Caco-2 (cell line): ENCODE results near the gene ANAPC2. TPM values are rescaled to one million over a fixed set of nuclear protein-coding genes. Genes with fewer than 3 reads are reported as not detected.

ENCODE experiments used
- BruUV-seq: library from RNA; stranded (reverse); fragments of 400-500 nt; replicated peaks from 2 replicates; lab custom pipeline; 2021; lab: Mats Ljungman, UMichigan
- CTCF ChIA-PET: fragments of 300-600 bp; sonication (Branson Sonifier 250); formaldehyde crosslinking; loops from one replicate; lab custom pipeline; 2022; ENCODE audit warnings: antibody characterized with exemption; lab: Charles Lee
- POLR2A ChIA-PET: fragments of 300-600 bp; sonication (Branson Sonifier 250); formaldehyde crosslinking; loops from one replicate; lab custom pipeline; 2022; ENCODE audit warnings: antibody characterized with exemption; lab: Charles Lee
- DNase-seq, 2 experiments: peaks; one replicate each; pipeline versions ENCODE4 v3.0.0 to v3.0.0-alpha.2; 2020 to 2022
- H3K27me3 ChIP-seq: replicated peaks from 2 replicates; pipeline ENCODE4 v1.6.0; 2011; ENCODE audit warnings: low read length; ENCODE audit not compliant: control insufficient read depth, insufficient read depth
- H3K36me3 ChIP-seq: 2 replicates; pipeline ENCODE4 v1.5.1; 2011; ENCODE audit warnings: low read length; ENCODE audit not compliant: control insufficient read depth, insufficient read depth
- H3K4me1 ChIP-seq: fragments of 250-450 bp; sonication (Bioruptor Pico); 2 replicates; pipeline ENCODE4 v1.5.1; 2020; ENCODE audit warnings: mild to moderate bottlenecking
- H3K4me3 ChIP-seq: 2 replicates; pipeline ENCODE4 v1.5.1; 2011; ENCODE audit warnings: low read depth, mild to moderate bottlenecking, control low read depth, low read length
- H3K9me3 ChIP-seq: fragments of 250-450 bp; sonication (Bioruptor Pico); 2 replicates; pipeline ENCODE4 v1.5.1; 2020; ENCODE audit warnings: mild to moderate bottlenecking, moderate library complexity
- H3K27ac Mint-ChIP-seq: one replicate; pipeline ENCODE4 v1.8.0; 2022; ENCODE audit warnings: mixed read lengths; ENCODE audit not compliant: unreplicated experiment
- H3K27me3 Mint-ChIP-seq: one replicate; pipeline ENCODE4 v1.8.0; 2022; ENCODE audit warnings: mixed read lengths; ENCODE audit not compliant: insufficient read depth, unreplicated experiment
- H3K36me3 Mint-ChIP-seq: one replicate; pipeline ENCODE4 v1.8.0; 2022; ENCODE audit warnings: mild to moderate bottlenecking, mixed read lengths; ENCODE audit not compliant: insufficient read depth, unreplicated experiment
- H3K4me1 Mint-ChIP-seq: one replicate; pipeline ENCODE4 v1.8.0; 2022; ENCODE audit warnings: low read depth, mixed read lengths; ENCODE audit not compliant: unreplicated experiment
- H3K4me3 Mint-ChIP-seq: one replicate; pipeline ENCODE4 v1.8.0; 2022; ENCODE audit warnings: mild to moderate bottlenecking, moderate library complexity, mixed read lengths; ENCODE audit not compliant: unreplicated experiment
- H3K9me3 Mint-ChIP-seq: one replicate; pipeline ENCODE4 v1.8.0; 2022; ENCODE audit warnings: mixed read lengths; ENCODE audit not compliant: unreplicated experiment
- intact Hi-C: fragments of 100-400 bp; cut with micrococcal nuclease; formaldehyde crosslinking; loops from one replicate; pipeline ENCODE4 v1.10.0; 2022; ENCODE audit not compliant: unreplicated experiment
- total RNA-seq: library from RNA; stranded (reverse); gene quantifications from 2 replicates; pipeline ENCODE4 v1.2.3, GENCODE V29; 2022
- TF ChIP-seq, protein P1 (sequence below), 2 experiments: fragments of 200-600 bp in 1 of 2; IDR thresholded peaks; 1 replicate in 1 of 2; 2 replicates in 1 of 2; pipeline versions ENCODE4 v1.5.1 to v1.8.0; 2011 to 2022; ENCODE audit warnings: antibody characterized with exemption in 1 of 2, control low read depth in 1 of 2, inconsistent platforms in 1 of 2, low read depth in 1 of 2, low read length in 1 of 2, mild to moderate bottlenecking in 1 of 2, moderate library complexity in 1 of 2; ENCODE audit not compliant: insufficient read depth in 1 of 2, severe bottlenecking in 1 of 2, unreplicated experiment in 1 of 2

The ANAPC2 gene
- total RNA-seq, 1 experiment from 2014 or later: 67.5 TPM

DNA sequence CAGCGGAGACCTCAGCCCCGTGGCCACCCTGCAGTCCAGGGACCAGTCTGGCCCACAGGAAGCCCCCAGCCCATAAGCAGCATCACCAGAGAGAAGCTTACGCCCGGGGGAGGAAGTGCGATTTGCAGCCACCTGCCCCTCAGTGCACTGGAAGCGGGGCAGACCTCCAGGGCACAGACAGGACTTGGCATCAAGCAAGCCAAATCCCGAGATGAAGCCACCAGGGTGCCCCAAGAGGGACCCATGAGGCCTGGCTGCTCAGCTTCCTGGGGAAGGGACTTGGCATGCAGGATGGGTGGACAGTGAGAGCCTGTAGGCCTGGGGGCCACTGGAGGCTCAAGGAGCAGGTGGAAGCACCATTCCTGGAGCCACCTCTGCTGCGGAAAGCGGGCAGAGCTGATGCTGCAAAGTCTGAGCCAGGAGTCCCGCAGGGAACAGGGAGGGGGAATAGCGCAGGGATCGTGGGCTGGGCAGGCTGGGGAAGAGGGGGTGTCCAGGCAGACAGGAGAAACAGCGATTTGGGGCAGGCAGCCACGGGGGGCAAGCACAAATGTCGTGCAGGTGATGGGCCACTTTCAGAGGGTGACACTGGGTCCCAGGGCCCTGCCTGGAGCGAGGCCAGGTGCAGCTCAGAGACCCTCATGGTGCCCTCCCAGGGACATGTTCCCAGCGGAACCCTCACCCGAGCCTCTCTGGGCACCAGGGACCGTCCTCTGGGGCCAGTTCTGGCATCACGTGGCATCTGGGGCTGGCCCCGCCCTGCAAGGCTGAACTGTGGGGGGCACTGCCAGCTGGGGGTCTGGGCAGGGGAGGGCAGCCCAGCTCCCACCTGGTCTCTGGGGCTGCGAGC, 21.8 kb downstream of the ANAPC2 start:
- DNase-seq: no peak
- Mint-ChIP-seq H3K4me3 (peak overlapping the region; percentile 79), H3K4me1 (peaks cover 6% of the 10 kb centered on the region), H3K27ac (no peak overlapping the region), H3K36me3 (no peaks in the 10 kb centered on the region), H3K9me3 (no peaks in the 10 kb centered on the region), H3K27me3 (peaks cover 8% of the 10 kb centered on the region)
- CTCF ChIA-PET: interaction anchor here (0.6 kb wide), 1 partner anchor 111 kb away, joined by 4 read pairs; no protein-coding TSS in a partner anchor
- POLR2A ChIA-PET: no interaction called here
- no peak overlapping the region for H3K4me3 ChIP-seq
- TF ChIP-seq, protein P1, sequence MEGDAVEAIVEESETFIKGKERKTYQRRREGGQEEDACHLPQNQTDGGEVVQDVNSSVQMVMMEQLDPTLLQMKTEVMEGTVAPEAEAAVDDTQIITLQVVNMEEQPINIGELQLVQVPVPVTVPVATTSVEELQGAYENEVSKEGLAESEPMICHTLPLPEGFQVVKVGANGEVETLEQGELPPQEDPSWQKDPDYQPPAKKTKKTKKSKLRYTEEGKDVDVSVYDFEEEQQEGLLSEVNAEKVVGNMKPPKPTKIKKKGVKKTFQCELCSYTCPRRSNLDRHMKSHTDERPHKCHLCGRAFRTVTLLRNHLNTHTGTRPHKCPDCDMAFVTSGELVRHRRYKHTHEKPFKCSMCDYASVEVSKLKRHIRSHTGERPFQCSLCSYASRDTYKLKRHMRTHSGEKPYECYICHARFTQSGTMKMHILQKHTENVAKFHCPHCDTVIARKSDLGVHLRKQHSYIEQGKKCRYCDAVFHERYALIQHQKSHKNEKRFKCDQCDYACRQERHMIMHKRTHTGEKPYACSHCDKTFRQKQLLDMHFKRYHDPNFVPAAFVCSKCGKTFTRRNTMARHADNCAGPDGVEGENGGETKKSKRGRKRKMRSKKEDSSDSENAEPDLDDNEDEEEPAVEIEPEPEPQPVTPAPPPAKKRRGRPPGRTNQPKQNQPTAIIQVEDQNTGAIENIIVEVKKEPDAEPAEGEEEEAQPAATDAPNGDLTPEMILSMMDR (IDR thresholded peaks at IDR 0.05; ENCODE audit: insufficient read depth in 1 of 2, low read depth in 1 of 2, low read length in 1 of 2, severe bottlenecking in 1 of 2, unreplicated experiment in 1 of 2): no peak
- no TSS peak for BruUV-seq
- intact Hi-C loops: loop anchor here (5.0 kb wide), 1 partner anchor 39 kb away; no protein-coding TSS in a partner anchor
- no peaks in the 10 kb centered on the region for H3K36me3 ChIP-seq
- no peaks in the 10 kb centered on the region for H3K9me3 ChIP-seq
- H3K27me3 ChIP-seq: peaks cover 2% of the 10 kb centered on the region; the same call in 1 of the 2 replicates
- H3K4me1 ChIP-seq: peaks cover 13% of the 10 kb centered on the region

DNA sequence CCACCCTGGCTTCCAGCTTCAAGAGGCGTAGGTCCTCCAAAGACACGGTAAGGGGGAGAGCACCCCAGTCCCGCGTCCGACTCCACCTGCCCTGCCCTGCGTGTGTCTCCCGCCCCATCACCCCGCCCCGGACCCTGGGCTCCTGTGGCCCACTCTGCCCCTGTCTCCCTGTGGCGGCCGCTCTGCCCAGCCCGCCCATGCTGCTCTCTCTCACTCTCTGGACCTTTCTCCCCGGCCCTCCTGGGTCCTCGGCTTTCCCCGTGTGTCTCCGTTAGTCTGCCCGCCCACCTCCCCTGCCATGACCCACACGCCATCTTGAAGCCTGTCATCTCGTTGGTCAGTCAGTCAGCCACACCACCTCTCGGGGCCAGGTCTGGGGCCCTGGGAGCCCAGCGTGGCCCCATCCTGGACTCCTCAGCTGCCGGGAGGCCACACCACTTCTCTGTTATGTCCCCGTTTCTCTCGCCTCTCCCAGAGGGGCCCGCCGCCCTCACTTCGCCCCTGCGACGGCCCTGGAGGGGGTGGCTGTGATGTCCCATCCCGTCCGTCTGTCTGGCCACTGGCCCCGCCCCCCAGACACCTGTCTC, 23.0 kb downstream of the ANAPC2 start:
- Mint-ChIP-seq H3K9me3 (no peaks in the 10 kb centered on the region), H3K27me3 (peaks cover 8% of the 10 kb centered on the region), H3K4me1 (peaks cover 6% of the 10 kb centered on the region), H3K27ac (no peak overlapping the region), H3K36me3 (no peaks in the 10 kb centered on the region), H3K4me3 (no peak overlapping the region)
- ChIA-PET POLR2A (no interaction called here), CTCF (no interaction called here)
- H3K27me3 ChIP-seq: peaks cover 2% of the 10 kb centered on the region; the same call in 1 of the 2 replicates
- H3K4me3 ChIP-seq: no peak overlapping the region
- no TSS peak for BruUV-seq
- TF ChIP-seq, protein P1 (IDR thresholded peaks at IDR 0.05; ENCODE audit: insufficient read depth in 1 of 2, low read depth in 1 of 2, low read length in 1 of 2, severe bottlenecking in 1 of 2, unreplicated experiment in 1 of 2): no peak
- intact Hi-C loops: loop anchor here (5.0 kb wide), 1 partner anchor 38 kb away; no protein-coding TSS in a partner anchor
- no peak for DNase-seq
- peaks cover 13% of the 10 kb centered on the region for H3K4me1 ChIP-seq
- H3K9me3 ChIP-seq: no peaks in the 10 kb centered on the region
- no peaks in the 10 kb centered on the region for H3K36me3 ChIP-seq
